CD8-positive, alpha-beta memory T cell (primary cell): ENCODE results near the gene PLEKHH2. TPM values are rescaled to one million over a fixed set of nuclear protein-coding genes. Genes with fewer than 3 reads are reported as not detected.
"Not testable (repeated sequence)": the region's sequence is repeated elsewhere in the genome, so short reads cannot be mapped to it uniquely, and the experiment has no call there.

Source experiments
- CTCF ChIA-PET: fragments of 350-600 bp; sonication (Branson Sonifier 250); formaldehyde crosslinking; loops from one replicate; lab custom pipeline; 2021; ENCODE audit warnings: antibody characterized with exemption; lab: Charles Lee
- POLR2A ChIA-PET: fragments of 350-600 bp; sonication (Branson Sonifier 250); formaldehyde crosslinking; loops from one replicate; lab custom pipeline; 2021; ENCODE audit warnings: antibody characterized with exemption; lab: Charles Lee
- DNase-seq, 5 donors: peaks; one replicate each; pipeline versions ENCODE4 v3.0.0 to v3.0.0-alpha.2; 2020 to 2022; ENCODE audit warnings: mixed read lengths in 1 of 5
- H3K27ac ChIP-seq: one replicate; pipeline ENCODE4 v1.7.0; 2013; ENCODE audit warnings: low read depth, mild to moderate bottlenecking, low read length, moderate library complexity
- H3K27me3 ChIP-seq: 2 replicates; pipeline ENCODE4 v1.7.0; 2013; ENCODE audit warnings: low read length, mild to moderate bottlenecking; ENCODE audit not compliant: insufficient read depth, poor library complexity, severe bottlenecking
- H3K36me3 ChIP-seq: 2 replicates; pipeline ENCODE4 v1.7.0; 2013; ENCODE audit warnings: mild to moderate bottlenecking, low read length, moderate library complexity; ENCODE audit not compliant: insufficient read depth
- H3K4me1 ChIP-seq: 2 replicates; pipeline ENCODE4 v1.7.0; 2013; ENCODE audit warnings: mild to moderate bottlenecking, low read length, moderate library complexity; ENCODE audit not compliant: insufficient read depth
- H3K4me3 ChIP-seq: 2 replicates; pipeline ENCODE4 v1.7.0; 2013; ENCODE audit warnings: mild to moderate bottlenecking, low read length
- H3K9me3 ChIP-seq: 2 replicates; pipeline ENCODE4 v1.7.0; 2013; ENCODE audit warnings: mild to moderate bottlenecking, low read length
- H3K27ac Mint-ChIP-seq, 8 donors: one replicate each; pipeline ENCODE4 v1.8.0; 2020 to 2021; ENCODE audit warnings: mixed read lengths in 8 of 8, mild to moderate bottlenecking in 6 of 8, inconsistent platforms in 3 of 8, moderate library complexity in 3 of 8
- H3K27me3 Mint-ChIP-seq, 2 donors: one replicate each; pipeline ENCODE4 v1.8.0; 2020 to 2021; ENCODE audit warnings: mixed read lengths in 2 of 2, mild to moderate bottlenecking in 1 of 2, moderate library complexity in 1 of 2
- H3K36me3 Mint-ChIP-seq, 3 donors: one replicate each; pipeline ENCODE4 v1.8.0; 2020 to 2021; ENCODE audit warnings: mixed read lengths in 3 of 3, inconsistent platforms in 1 of 3, mild to moderate bottlenecking in 1 of 3
- H3K4me1 Mint-ChIP-seq, 3 donors: one replicate each; pipeline ENCODE4 v1.8.0; 2020 to 2021; ENCODE audit warnings: mixed read lengths in 3 of 3, inconsistent platforms in 1 of 3, mild to moderate bottlenecking in 1 of 3
- H3K4me3 Mint-ChIP-seq, 7 donors: one replicate each; pipeline ENCODE4 v1.8.0; 2020 to 2021; ENCODE audit warnings: mixed read lengths in 7 of 7, mild to moderate bottlenecking in 6 of 7, moderate library complexity in 4 of 7, inconsistent platforms in 2 of 7
- H3K9me3 Mint-ChIP-seq, 5 donors: one replicate each; pipeline ENCODE4 v1.8.0; 2020 to 2022; ENCODE audit warnings: mixed read lengths in 5 of 5, mild to moderate bottlenecking in 3 of 5, moderate library complexity in 2 of 5, inconsistent platforms in 1 of 5
- polyA plus RNA-seq: library from polyadenylated mRNA; unstranded; fragments of 300-500 nt; fragmentation: Illumina TruSeq; gene quantifications from one replicate; pipeline ENCODE4 v1.2.3, GENCODE V29; 2021
- total RNA-seq, 2 experiments: library from RNA; stranded (reverse); gene quantifications; one replicate each; pipeline ENCODE4 v1.2.3, GENCODE V29; 2021

PLEKHH2 gene
- total and polyA plus RNA-seq, 3 experiments from 2014 or later, result 0.48 to 0.49 TPM; not detected in 1

GRCh38 chr2:43689999-43690398 is 52.9 kb downstream of the PLEKHH2 start:
- no peak overlapping the region for H3K4me3 Mint-ChIP-seq
- H3K36me3 ChIP-seq, result no peaks in the 10 kb centered on the region
- H3K9me3 Mint-ChIP-seq, result no peaks in the 10 kb centered on the region
- peak overlapping the region in 1 of 8 donors; percentile 19 for H3K27ac Mint-ChIP-seq
- H3K9me3 ChIP-seq, result no peaks in the 10 kb centered on the region
- peaks cover 0 to 1% (median 0%) of the 10 kb centered on the region in 3 donors for H3K36me3 Mint-ChIP-seq
- ChIA-PET CTCF (interaction anchor here (0.5 kb wide), 1 partner anchor 1221 kb away, joined by 3 read pairs; no protein-coding TSS in a partner anchor), POLR2A (no interaction called here)
- H3K4me3 ChIP-seq, result no peak overlapping the region
- no peak for DNase-seq
- no peaks in the 10 kb centered on the region for H3K27me3 ChIP-seq
- H3K27me3 Mint-ChIP-seq, result peaks cover 13 to 49% of the 10 kb centered on the region in 2 donors
- no peak overlapping the region for H3K27ac ChIP-seq
- no peaks in the 10 kb centered on the region for H3K4me1 ChIP-seq
- H3K4me1 Mint-ChIP-seq, result no peaks in the 10 kb centered on the region

- Histone ChIP-seq H3K9me3 (no peaks in the 10 kb centered on the region), H3K27me3 (no peaks in the 10 kb centered on the region), H3K36me3 (no peaks in the 10 kb centered on the region), H3K4me1 (no peaks in the 10 kb centered on the region), H3K4me3 (no peak overlapping the region), H3K27ac (no peak overlapping the region)
- ChIA-PET CTCF (no interaction called here), POLR2A (no interaction called here)
- no peak overlapping the region for H3K4me3 Mint-ChIP-seq
- H3K36me3 Mint-ChIP-seq, result peaks cover 0 to 1% (median 0%) of the 10 kb centered on the region in 3 donors
- no peak for DNase-seq
- H3K4me1 Mint-ChIP-seq, result no peaks in the 10 kb centered on the region
- H3K27ac Mint-ChIP-seq, result no peak overlapping the region
- peaks cover 12 to 46% of the 10 kb centered on the region in 2 donors for H3K27me3 Mint-ChIP-seq
- no peaks in the 10 kb centered on the region for H3K9me3 Mint-ChIP-seq
Observed at GRCh38 chr2:43692428-43692994, 55.5 kb downstream of the PLEKHH2 start.

- H3K4me3 ChIP-seq, H3K27ac Mint-ChIP-seq, H3K27ac ChIP-seq, H3K4me1 Mint-ChIP-seq, DNase-seq, H3K36me3 Mint-ChIP-seq, H3K4me1 ChIP-seq, H3K27me3 ChIP-seq, POLR2A ChIA-PET, H3K9me3 ChIP-seq, CTCF ChIA-PET, H3K4me3 Mint-ChIP-seq, H3K9me3 Mint-ChIP-seq, H3K36me3 ChIP-seq: not testable (repeated sequence)
- H3K27me3 Mint-ChIP-seq, result peaks cover 10 to 21% of the 10 kb centered on the region in 2 donors
Observed at GRCh38 chr2:43698140-43698539, 61.1 kb downstream of the PLEKHH2 start.

GRCh38 chr2:43699761-43700160 is 62.7 kb downstream of the PLEKHH2 start:
- H3K9me3 Mint-ChIP-seq, result no peaks in the 10 kb centered on the region
- POLR2A ChIA-PET, result no interaction called here
- no peaks in the 10 kb centered on the region for H3K4me1 ChIP-seq
- H3K27ac Mint-ChIP-seq, result no peak overlapping the region
- H3K27ac ChIP-seq, result no peak overlapping the region
- no peak for DNase-seq
- no peaks in the 10 kb centered on the region for H3K36me3 ChIP-seq
- peaks cover 14 to 27% of the 10 kb centered on the region in 2 donors for H3K27me3 Mint-ChIP-seq
- H3K9me3 ChIP-seq, result no peaks in the 10 kb centered on the region
- CTCF ChIA-PET, result no interaction called here
- no peak overlapping the region for H3K4me3 Mint-ChIP-seq
- H3K36me3 Mint-ChIP-seq, result no peaks in the 10 kb centered on the region
- no peaks in the 10 kb centered on the region for H3K4me1 Mint-ChIP-seq
- no peak overlapping the region for H3K4me3 ChIP-seq
- H3K27me3 ChIP-seq, result no peaks in the 10 kb centered on the region

GRCh38 chr2:43701111-43701510 is 64.1 kb downstream of the PLEKHH2 start:
- no peak overlapping the region for H3K4me3 ChIP-seq
- POLR2A ChIA-PET, result no interaction called here
- DNase-seq, result no peak
- H3K4me1 Mint-ChIP-seq, result no peaks in the 10 kb centered on the region
- H3K4me1 ChIP-seq, result no peaks in the 10 kb centered on the region
- no peak overlapping the region for H3K27ac Mint-ChIP-seq
- no peak overlapping the region for H3K27ac ChIP-seq
- peaks cover 14 to 24% of the 10 kb centered on the region in 2 donors for H3K27me3 Mint-ChIP-seq
- H3K27me3 ChIP-seq, result no peaks in the 10 kb centered on the region
- H3K9me3 Mint-ChIP-seq, result no peaks in the 10 kb centered on the region
- H3K9me3 ChIP-seq, result no peaks in the 10 kb centered on the region
- H3K36me3 Mint-ChIP-seq, result no peaks in the 10 kb centered on the region
- no peak overlapping the region for H3K4me3 Mint-ChIP-seq
- no peaks in the 10 kb centered on the region for H3K36me3 ChIP-seq
- CTCF ChIA-PET, result no interaction called here

- DNase-seq, result no peak
- peaks cover 0 to 1% (median 0%) of the 10 kb centered on the region in 3 donors for H3K36me3 Mint-ChIP-seq
- ChIA-PET POLR2A (no interaction called here), CTCF (no interaction called here)
- Histone ChIP-seq H3K27ac (no peak overlapping the region), H3K4me3 (no peak overlapping the region), H3K9me3 (no peaks in the 10 kb centered on the region), H3K36me3 (no peaks in the 10 kb centered on the region), H3K27me3 (no peaks in the 10 kb centered on the region), H3K4me1 (no peaks in the 10 kb centered on the region)
- H3K27me3 Mint-ChIP-seq, result peaks cover 23 to 46% of the 10 kb centered on the region in 2 donors
- H3K9me3 Mint-ChIP-seq, result no peaks in the 10 kb centered on the region
- H3K27ac Mint-ChIP-seq, result no peak overlapping the region
- H3K4me3 Mint-ChIP-seq, result no peak overlapping the region
- H3K4me1 Mint-ChIP-seq, result no peaks in the 10 kb centered on the region
Observed at GRCh38 chr2:43707255-43708015, 70.4 kb downstream of the PLEKHH2 start.

GRCh38 chr2:43708178-43708577 is 71.1 kb downstream of the PLEKHH2 start:
- ChIA-PET CTCF (interaction anchor here (0.5 kb wide), 1 partner anchor 436 kb away, joined by 3 read pairs; no protein-coding TSS in a partner anchor), POLR2A (no interaction called here)
- no peak for DNase-seq
- no peak overlapping the region for H3K4me3 Mint-ChIP-seq
- Histone ChIP-seq H3K4me1 (no peaks in the 10 kb centered on the region), H3K4me3 (no peak overlapping the region), H3K27ac (no peak overlapping the region), H3K27me3 (no peaks in the 10 kb centered on the region), H3K36me3 (no peaks in the 10 kb centered on the region), H3K9me3 (no peaks in the 10 kb centered on the region)
- peaks cover 0 to 1% (median 0%) of the 10 kb centered on the region in 3 donors for H3K36me3 Mint-ChIP-seq
- no peak overlapping the region for H3K27ac Mint-ChIP-seq
- H3K9me3 Mint-ChIP-seq, result no peaks in the 10 kb centered on the region
- H3K27me3 Mint-ChIP-seq, result peaks cover 23 to 49% of the 10 kb centered on the region in 2 donors
- H3K4me1 Mint-ChIP-seq, result no peaks in the 10 kb centered on the region

- no peaks in the 10 kb centered on the region for H3K4me1 Mint-ChIP-seq
- Histone ChIP-seq H3K36me3 (no peaks in the 10 kb centered on the region), H3K27me3 (no peaks in the 10 kb centered on the region), H3K4me3 (no peak overlapping the region), H3K27ac (no peak overlapping the region), H3K9me3 (no peaks in the 10 kb centered on the region), H3K4me1 (no peaks in the 10 kb centered on the region)
- peaks cover 23 to 50% of the 10 kb centered on the region in 2 donors for H3K27me3 Mint-ChIP-seq
- ChIA-PET POLR2A (no interaction called here), CTCF (no interaction called here)
- H3K4me3 Mint-ChIP-seq, result no peak overlapping the region
- H3K9me3 Mint-ChIP-seq, result no peaks in the 10 kb centered on the region
- H3K27ac Mint-ChIP-seq, result no peak overlapping the region
- peaks cover 0 to 1% (median 0%) of the 10 kb centered on the region in 3 donors for H3K36me3 Mint-ChIP-seq
- DNase-seq, result no peak
Observed at GRCh38 chr2:43708891-43709290, 71.8 kb downstream of the PLEKHH2 start.
